ENCODE measurements around the gene MOB1B.
"Not testable (repeated sequence)": the region's sequence is repeated elsewhere in the genome, so short reads cannot be mapped to it uniquely, and the experiment has no call there.

The MOB1B gene

GRCh38 chr4:70969076-70969475 lies 66.9 kb downstream of the MOB1B start:
- no peak for DNase-seq

GRCh38 chr4:70976252-70976651 lies 74.1 kb downstream of the MOB1B start:
- no peak for DNase-seq

DNA sequence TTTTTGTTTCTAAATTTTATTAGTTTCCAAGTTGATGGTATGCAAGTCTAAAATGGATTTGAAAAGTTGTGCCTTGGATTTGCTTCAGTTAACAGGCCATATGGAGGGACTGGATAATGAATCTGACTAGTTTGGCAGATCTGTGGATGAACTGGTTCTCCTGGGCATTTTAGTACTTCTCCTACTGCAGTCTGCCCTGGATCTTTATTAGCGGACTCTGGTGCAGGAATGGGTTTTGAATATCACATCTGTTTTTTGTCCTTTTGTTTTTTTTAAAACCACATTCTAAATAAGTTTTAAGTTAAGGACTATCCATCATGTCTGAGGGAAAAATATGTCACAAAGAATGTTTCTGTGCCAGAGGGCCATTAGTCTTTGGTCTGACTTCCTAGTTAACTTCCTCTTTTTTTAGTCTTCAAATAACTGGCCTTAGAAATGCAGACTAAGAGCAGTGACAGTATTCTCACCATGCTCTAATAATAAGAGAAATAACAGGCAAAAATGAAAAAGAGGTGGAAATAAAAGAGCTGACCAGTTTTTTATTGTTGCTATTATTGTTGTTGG lies 77.4 kb downstream of the MOB1B start:
- DNase-seq: no peak

DNA sequence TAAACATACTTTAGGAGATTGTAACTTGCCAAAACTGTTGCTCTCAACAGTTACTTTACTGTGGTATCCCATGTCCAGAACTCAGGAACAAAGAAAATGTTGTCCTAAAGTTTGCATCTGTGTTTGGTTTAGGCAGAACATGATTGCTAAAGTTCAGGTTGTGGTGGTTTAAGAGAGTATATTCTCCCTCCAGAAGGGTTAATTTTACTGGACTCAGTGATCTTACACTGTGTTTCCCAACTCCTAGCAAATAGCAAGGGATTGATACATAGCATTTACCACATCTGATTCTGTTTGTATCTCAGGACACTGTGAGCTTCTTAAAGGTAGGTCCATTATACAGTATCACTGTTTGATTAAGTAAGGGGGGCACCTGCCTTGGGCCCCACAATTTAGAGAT lies 78.0 kb downstream of the MOB1B start:
- DNase-seq: no peak

DNA sequence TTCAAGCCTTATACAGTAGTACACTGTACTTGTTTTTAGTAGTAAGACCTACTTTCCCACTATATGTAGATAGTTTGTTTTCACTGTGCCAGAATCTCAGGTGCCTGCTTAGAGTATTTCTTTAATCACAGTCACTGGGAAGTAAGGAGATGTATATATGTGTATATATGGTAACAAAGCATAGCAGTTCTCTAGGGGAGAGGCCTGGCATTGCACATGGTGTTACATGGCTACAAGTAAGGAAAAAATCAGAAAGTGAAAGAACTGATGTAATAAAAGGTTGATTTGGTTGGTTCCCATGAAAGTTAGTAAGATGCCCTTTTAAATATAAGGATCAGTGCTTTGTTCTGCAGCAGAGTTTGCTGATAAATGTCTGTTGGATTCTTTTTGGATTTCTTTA lies 81.9 kb downstream of the MOB1B start:
- DNase-seq: no peak

GRCh38 chr4:70984589-70984988 lies 82.4 kb downstream of the MOB1B start:
- DNase-seq: no peak

DNA sequence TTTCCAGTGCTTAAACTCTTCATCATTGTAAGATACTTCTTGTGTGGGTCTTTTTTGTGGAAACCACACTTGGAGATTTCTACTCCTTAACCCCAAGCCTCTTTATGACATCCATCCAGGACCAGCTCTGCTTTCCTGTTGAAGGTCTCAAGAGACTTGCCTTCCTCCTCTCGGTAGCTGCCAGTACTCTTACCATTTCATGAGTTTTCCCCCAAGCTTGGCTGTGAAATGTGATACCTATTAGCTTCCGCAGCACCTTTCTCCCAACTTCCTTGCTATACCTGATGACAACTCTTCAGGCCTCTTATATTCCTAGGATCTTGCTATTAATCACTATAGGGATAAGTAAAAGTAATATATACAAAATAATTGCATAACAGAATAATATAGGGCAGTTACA lies 89.4 kb downstream of the MOB1B start:
- no peak for DNase-seq

- DNase-seq: peak; percentile 11
These were observed 90.3 kb downstream of the MOB1B start for GRCh38 chr4:70992391-70992881.

DNA sequence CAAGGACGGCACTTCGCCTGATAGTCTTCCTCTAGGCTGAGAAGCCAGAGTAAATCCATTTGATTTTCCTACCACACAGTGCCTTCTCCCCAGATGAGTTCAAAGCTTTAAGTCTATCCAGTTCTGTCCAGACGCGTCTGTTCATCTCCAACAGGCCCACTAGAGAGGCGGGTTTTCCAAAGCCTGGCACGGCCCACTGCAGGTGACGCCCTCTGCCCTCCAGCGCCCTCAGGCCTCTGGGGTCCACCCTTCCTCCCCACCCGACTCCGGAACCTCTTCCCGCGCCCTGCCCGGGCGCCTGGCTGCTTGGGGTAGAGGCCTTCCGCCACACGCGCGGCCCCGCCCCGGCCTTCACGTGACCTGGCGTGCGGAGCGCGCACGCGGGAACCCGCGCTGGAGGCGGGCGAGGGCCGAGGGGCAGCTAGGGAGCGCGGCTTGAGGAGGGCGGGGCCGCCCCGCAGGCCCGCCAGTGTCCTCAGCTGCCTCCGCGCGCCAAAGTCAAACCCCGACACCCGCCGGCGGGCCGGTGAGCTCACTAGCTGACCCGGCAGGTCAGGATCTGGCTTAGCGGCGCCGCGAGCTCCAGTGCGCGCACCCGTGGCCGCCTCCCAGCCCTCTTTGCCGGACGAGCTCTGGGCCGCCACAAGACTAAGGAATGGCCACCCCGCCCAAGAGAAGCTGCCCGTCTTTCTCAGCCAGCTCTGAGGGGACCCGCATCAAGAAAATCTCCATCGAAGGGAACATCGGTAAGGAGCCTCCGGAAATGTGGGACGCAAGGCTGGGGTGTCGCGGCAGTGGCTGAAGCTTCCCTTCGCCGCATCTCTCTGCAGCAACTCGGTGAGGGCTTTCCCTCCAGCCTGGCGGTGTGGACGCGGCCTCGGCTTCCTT lies 91.3 kb downstream of the MOB1B start, which contains the start of gene DCK:
TSS of gene DCK (plus strand) at position 469 of the 888 bp plus-strand sequence. CDS start at position 656, 187 bp downstream.
- DNase-seq: peak; percentile 93

- peak; percentile 63 for DNase-seq
These were observed 91.8 kb downstream of the MOB1B start for GRCh38 chr4:70994069-70994366.

DNA sequence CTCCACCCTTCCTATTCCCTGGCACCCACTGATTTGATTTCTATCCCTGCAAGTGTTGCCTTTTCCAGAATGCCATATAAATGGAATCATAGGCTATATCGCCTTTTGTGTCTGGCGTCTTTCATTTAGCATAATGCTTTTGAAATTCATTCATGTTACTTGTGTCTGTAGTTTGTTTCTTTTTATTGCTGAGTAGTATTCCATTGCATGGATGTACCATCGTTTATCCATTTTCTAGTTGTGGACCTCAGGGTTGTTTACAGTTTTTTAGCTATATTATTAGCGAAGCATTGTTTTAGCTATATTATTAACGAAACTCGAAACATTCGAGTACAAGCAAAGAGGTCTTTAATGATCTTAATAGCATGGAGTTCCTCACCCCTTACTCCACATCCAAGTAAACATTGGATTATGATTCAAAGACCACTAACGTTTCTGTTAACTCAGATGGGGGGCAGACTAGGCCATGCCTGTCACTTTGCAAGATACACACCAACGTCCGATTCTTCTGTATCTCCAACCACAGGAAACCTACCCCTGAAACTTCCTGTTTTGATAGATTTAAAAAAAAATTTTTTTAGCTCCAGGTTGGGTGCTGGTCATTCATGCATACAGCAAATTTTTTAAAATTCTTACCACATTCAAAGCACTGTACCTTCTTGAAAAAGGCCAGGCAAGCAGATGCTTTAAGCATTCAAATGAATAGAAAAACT lies 92.4 kb downstream of the MOB1B start:
- DNase-seq: no peak

DNA sequence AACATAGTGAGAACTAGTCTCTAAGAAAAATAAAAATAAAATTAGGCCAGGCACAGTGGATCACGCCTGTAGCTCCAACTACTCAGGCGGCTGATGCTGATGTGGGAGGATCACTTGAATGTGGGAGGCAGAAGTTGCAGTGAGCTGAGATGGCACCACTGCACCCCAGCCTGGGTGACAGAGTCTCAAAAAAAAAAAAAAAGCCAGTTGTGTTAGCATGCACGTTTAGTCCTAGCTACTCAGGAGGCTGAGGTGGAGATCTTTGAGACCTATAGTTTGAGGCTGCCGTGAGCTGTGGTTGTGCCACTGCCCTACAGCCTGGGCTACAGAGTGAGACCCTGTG lies 93.8 kb downstream of the MOB1B start:
- no peak for DNase-seq

GRCh38 chr4:70997036-70997435 lies 94.9 kb downstream of the MOB1B start:
- no peak for DNase-seq

- DNase-seq: no peak
These were observed 95.4 kb downstream of the MOB1B start for GRCh38 chr4:70997546-70997945.

DNA sequence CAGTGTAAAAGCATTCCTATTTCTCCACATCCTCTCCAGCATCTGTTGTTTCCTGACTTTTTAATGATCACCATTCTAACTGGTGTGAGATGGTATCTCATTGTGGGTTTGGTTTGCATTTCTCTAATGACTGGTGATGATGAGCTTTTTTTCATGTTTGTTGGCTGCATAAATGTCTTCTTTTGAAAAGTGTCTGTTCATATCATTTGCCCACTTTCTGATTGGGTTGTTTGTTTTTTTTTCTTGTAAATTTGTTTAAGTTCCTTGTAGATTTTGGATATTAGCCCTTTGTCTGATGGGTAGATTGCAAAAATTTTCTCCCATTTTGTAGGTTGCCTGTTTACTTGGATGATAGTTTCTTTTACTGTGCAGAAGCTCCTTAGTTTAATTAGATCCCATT lies 97.5 kb downstream of the MOB1B start:
- not testable (repeated sequence) for DNase-seq

DNA sequence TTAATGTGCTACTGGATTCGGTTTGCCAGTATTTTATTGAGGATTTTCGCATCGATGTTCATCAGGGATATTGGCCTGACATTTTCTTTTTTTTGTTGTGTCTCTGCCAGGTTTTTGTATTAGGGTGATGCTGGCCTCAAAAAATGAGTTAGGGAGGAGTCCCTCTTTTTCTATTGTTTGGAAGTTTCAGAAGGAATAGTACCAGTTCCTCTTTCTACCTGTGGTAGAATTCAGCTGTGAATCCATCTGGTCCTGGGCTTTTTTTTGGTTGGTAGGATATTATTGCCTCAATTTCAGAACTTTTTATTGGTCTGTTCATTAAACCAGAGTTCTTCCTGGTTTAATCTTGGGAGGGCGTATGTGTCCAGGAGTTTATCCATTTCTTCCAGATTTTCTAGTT lies 99.2 kb downstream of the MOB1B start:
- not testable (repeated sequence) for DNase-seq

DNA sequence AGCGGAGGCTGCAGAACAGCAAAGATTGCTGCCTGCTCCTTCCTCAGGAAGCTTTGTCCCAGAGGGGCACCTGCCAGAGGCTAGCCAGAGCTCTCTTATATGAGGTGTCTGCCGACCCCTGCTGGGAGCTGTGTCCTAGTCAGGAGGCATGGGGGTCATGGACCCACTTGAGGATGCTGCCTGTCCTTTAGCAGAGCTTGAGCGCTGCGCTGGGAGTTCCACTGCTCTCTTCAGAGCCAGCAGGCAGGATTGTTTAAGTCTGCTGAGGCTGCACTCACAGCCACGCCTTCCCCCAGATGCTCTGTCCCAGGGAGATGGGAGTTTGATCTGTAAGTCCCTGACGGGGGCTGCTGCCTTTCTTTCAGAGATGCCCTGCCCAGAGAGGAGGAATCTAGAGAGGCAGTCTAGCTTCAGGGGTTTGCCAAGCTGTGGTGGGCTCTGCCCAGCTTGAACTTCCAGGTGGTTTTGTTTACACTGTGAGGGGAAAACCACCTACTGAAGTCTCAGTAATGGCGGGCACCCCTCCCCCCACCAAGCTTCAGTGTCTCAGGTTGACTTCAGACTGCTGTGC lies 102.2 kb downstream of the MOB1B start:
- peak; percentile 53 for DNase-seq

DNA sequence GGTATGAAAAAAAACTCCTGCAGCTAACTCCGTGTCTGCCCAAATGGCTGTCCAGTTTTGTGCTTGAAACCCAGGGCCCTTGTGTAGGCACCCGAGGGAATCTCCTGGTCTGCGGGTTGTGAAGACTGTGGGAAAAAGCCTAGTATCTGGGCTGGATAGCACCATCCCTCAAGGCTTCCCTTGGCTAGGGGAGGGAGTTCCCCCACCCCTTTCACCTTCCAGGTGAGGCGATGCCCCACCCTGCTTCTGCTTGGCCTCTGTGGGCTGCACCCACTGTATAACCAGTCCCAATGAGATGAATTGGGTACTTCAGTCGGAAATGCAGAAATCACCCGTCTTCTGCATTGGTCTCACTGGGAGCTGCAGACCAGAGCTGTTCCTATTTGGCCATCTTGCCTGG lies 102.9 kb downstream of the MOB1B start:
- not testable (repeated sequence) for DNase-seq

DNA sequence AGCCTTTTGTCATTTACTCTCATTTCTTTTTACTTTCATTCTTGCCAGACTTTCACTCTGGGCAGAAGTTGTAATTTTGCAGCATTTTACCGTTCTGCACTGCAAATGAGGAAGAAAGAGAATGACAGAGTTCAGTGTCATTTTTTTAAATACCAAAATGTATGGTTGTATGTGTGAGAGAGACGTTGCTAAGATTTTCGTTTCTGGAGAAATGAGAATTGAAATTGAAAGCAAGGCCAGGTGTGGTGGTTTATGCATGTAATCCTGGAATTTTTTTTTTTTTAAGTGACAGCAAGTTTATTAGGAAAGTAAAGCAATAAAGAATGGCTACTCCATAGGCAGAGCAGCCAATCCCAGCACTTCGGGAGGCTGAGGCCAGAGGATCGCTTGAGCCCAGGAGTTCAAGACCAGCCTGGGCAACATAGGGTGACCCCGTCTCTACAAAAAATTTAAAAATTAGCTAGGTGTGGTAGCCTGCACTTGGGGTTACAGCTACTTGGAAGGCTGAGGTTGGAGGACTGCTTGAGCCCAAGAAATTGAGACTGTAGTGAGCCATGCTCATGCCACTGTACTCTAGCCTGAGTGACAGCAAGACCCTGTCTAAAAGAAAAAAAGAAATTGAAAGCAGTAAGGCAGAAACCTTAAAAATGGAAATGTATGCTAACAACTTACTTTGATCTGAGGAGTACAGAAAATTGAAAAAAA lies 104.2 kb downstream of the MOB1B start:
- no peak for DNase-seq

DNA sequence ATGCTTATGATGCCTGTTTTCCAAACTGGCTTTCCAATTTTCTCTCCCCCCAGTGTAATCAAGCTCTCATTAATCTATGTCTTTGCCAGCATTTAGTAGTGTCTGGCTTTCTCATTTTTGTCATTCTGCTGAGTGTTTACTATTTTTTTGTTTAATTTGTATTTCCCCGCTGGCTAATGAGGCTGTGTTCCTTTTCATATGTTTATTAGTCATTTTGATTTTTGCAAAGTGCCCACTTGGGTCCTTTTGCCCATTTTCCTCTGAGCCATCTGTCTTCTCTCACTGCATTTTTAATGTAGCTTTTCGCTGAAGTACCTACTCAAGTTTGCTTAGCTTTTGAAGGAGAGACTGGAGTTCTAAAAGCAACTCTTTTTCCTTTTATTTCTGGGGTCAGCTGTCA lies 106.0 kb downstream of the MOB1B start:
- DNase-seq: no peak

DNA sequence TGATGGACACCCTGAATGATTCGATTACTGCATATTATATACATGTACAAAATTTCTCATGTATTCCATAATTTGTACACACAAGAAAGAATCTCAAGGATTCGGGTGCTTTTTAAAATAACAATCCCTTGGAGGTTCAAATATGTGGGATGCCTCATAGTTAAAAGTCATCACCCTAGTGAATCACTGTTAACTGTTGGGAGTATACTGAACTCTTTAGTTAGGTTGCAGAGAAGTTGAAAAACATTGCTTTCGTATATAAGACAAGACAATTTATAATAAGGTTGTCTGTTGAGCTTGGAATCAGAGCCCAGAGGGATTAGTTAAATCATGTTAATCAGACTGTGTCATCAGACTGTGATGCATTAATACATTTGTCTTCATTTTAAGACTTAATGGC lies 106.9 kb downstream of the MOB1B start:
- DNase-seq: peak; percentile 21

GRCh38 chr4:71009890-71010588 lies 107.9 kb downstream of the MOB1B start:
- DNase-seq: peak; percentile 52

All from NCI-H82 (cell line).